Measurements from ENCODE around the gene ARHGDIG. TPM values are rescaled to one million over a fixed set of nuclear protein-coding genes. Genes with fewer than 3 reads are reported as not detected.

Gene ARHGDIG
- total RNA-seq, 1 experiment from 2014 or later: 5.9 TPM

DNA sequence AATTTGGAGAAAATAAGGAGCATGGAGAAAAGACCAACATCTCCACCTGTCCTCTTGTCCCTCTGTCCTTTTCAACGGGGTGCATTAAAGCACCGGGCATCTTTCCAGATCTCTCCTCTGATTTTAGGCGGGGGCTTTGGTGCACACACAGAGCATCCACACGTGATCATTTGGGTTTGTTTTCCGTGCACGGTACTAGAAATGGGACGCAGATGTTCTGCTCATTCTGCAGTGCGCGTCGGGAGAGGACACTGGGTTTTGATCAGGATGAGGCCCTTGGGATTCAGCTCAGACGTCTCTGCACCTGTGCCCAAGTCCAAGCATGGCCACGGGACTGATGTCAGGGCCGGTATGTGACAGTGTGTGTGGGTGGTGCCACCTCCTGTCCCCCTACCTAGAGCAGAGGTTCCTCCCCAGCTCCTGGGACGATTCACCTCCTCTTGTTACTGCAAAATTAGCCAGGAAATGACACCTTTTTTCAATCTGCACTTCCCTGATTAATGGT is 34.5 kb downstream of the ARHGDIG start:
- Histone ChIP-seq H2BK12ac (ENCODE audit: insufficient read length, low read depth, low read length) (no peak overlapping the region), H3K79me1 (ENCODE audit: insufficient read depth, low read depth, low read length, poor library complexity, severe bottlenecking) (peaks cover 2% of the 10 kb centered on the region), H2BK120ac (ENCODE audit: low read depth, low read length, poor library complexity, severe bottlenecking) (no peak overlapping the region), H3K23ac (ENCODE audit: insufficient read length, low read depth, low read length) (no peak overlapping the region), H4K20me1 (ENCODE audit: control insufficient read depth, insufficient read depth, insufficient read length) (no peaks in the 10 kb centered on the region), H2AFZ (ENCODE audit: low read length) (no peak overlapping the region), H3K56ac (ENCODE audit: insufficient read length, low read depth, low read length) (no peak overlapping the region), H3T11ph (ENCODE audit: low read length) (no peak overlapping the region), H2BK20ac (ENCODE audit: low read depth, low read length, poor library complexity, severe bottlenecking) (no peak overlapping the region), H3K27ac (ENCODE audit: insufficient read length, low read depth, low read length) (no peak overlapping the region), H2AK5ac (ENCODE audit: insufficient read length, low read length) (no peak overlapping the region), H3K18ac (ENCODE audit: insufficient read length, low read depth, low read length) (no peak overlapping the region), H3K79me2 (ENCODE audit: insufficient read depth, low read length) (peaks cover 3% of the 10 kb centered on the region; the same call in 1 of the 2 replicates), H3K4me2 (ENCODE audit: insufficient read depth, insufficient read length, low read length) (no peak overlapping the region), H3K9me3 (ENCODE audit: control insufficient read depth, low read depth, low read length) (no peaks in the 10 kb centered on the region), H4K5ac (ENCODE audit: insufficient read length, low read depth, low read length) (no peak overlapping the region), H2BK5ac (ENCODE audit: insufficient read length, low read length) (no peak overlapping the region), H2BK15ac (ENCODE audit: low read depth, low read length) (no peak overlapping the region), H3K23me2 (ENCODE audit: insufficient read length, low read depth, low read length, poor library complexity, severe bottlenecking) (no peaks in the 10 kb centered on the region), H3K9ac (ENCODE audit: extremely low read depth, insufficient read length, low read length) (no peak overlapping the region), H3K14ac (ENCODE audit: insufficient read depth, low read length) (no peak overlapping the region), H3K4ac (ENCODE audit: low read depth, low read length) (no peak overlapping the region), H4K8ac (replicated peaks; ENCODE audit: insufficient read length, low read depth, low read length) (no peak overlapping the region), H4K91ac (ENCODE audit: insufficient read length, low read depth, low read length) (no peak overlapping the region), H3K4me1 (ENCODE audit: insufficient read depth, low read length) (no peaks in the 10 kb centered on the region; the same call in 1 of the 2 replicates), H3K27me3 (ENCODE audit: insufficient read depth, low read length) (no peaks in the 10 kb centered on the region)
- no peak overlapping the region; a peak in 1 of 7 replicates for H3K27ac Mint-ChIP-seq
- WGBS (ENCODE audit: extremely low coverage, insufficient read length, low lambda C conversion rate): no CpG with 5 or more reads among the region's 14 CpGs
- peaks cover 8 to 42% (median 36%) of the 10 kb centered on the region in 3 experiments; a peak in 6 of 7 replicates for H3K36me3 Mint-ChIP-seq (ENCODE audit: insufficient read depth in 1 of 3, low read depth in 3 of 3)
- no peaks in the 10 kb centered on the region for H3K9me3 Mint-ChIP-seq
- no peaks in the 10 kb centered on the region for H3K27me3 Mint-ChIP-seq (ENCODE audit: low read depth)
- H3K4me1 Mint-ChIP-seq: peaks cover 18 to 19% of the 10 kb centered on the region in 2 experiments
- TF ChIP-seq, protein P1, sequence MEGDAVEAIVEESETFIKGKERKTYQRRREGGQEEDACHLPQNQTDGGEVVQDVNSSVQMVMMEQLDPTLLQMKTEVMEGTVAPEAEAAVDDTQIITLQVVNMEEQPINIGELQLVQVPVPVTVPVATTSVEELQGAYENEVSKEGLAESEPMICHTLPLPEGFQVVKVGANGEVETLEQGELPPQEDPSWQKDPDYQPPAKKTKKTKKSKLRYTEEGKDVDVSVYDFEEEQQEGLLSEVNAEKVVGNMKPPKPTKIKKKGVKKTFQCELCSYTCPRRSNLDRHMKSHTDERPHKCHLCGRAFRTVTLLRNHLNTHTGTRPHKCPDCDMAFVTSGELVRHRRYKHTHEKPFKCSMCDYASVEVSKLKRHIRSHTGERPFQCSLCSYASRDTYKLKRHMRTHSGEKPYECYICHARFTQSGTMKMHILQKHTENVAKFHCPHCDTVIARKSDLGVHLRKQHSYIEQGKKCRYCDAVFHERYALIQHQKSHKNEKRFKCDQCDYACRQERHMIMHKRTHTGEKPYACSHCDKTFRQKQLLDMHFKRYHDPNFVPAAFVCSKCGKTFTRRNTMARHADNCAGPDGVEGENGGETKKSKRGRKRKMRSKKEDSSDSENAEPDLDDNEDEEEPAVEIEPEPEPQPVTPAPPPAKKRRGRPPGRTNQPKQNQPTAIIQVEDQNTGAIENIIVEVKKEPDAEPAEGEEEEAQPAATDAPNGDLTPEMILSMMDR (conservative IDR thresholded peaks at IDR 0.05): no peak
- DNase-seq: no peak
- no peak overlapping the region for H3K4me3 Mint-ChIP-seq

Measured in H9 (cell line).